NB4 (cell line): ENCODE results near the gene DHDH.

Source experiments
- DNase-seq: peaks from one replicate; pipeline ENCODE4 v3.0.0; 2010; ENCODE audit warnings: low read depth
- H3K4me3 ChIP-seq: one replicate; pipeline ENCODE4 v1.5.1; 2011; ENCODE audit warnings: mild to moderate bottlenecking, low read depth, low read length, moderate library complexity
- CTCF ChIP-seq: IDR thresholded peaks from one replicate; pipeline ENCODE4 v1.5.1; 2012; ENCODE audit warnings: low read depth, low read length
- MAX ChIP-seq: IDR thresholded peaks from 2 replicates; pipeline ENCODE4 v1.6.1; 2011; ENCODE audit warnings: low read depth, low read length
- MYC ChIP-seq: IDR thresholded peaks from 2 replicates; pipeline ENCODE4 v1.6.1; 2011; ENCODE audit warnings: low read depth, low read length
- POLR2A ChIP-seq: IDR thresholded peaks from 2 replicates; pipeline ENCODE4 v1.6.1; 2011; ENCODE audit warnings: mild to moderate bottlenecking; ENCODE audit not compliant: insufficient read length; ENCODE audit errors: extremely low read depth

Gene DHDH

GRCh38 chr19:48977061-48977460 is 43.6 kb downstream of the DHDH start:
- no peak for DNase-seq
- H3K4me3 ChIP-seq = no peak overlapping the region
- TF ChIP-seq POLR2A = no peak
- TF ChIP-seq MYC = no peak
- no peak for TF ChIP-seq MAX
- TF ChIP-seq CTCF = no peak

GRCh38 chr19:48982280-48982679 is 48.8 kb downstream of the DHDH start:
- no peak for TF ChIP-seq MAX
- TF ChIP-seq POLR2A = no peak
- no peak for TF ChIP-seq CTCF
- no peak for TF ChIP-seq MYC
- DNase-seq = no peak
- no peak overlapping the region for H3K4me3 ChIP-seq

- no peak for DNase-seq
- TF ChIP-seq POLR2A = no peak
- no peak for TF ChIP-seq CTCF
- TF ChIP-seq MAX = no peak
- no peak for TF ChIP-seq MYC
- H3K4me3 ChIP-seq = no peak overlapping the region
These were observed 52.2 kb downstream of the DHDH start for GRCh38 chr19:48985711-48986110.

- TF ChIP-seq CTCF = no peak
- TF ChIP-seq MAX = no peak
- no peak for TF ChIP-seq MYC
- TF ChIP-seq POLR2A = no peak
- no peak overlapping the region for H3K4me3 ChIP-seq
- no peak for DNase-seq
These were observed 52.7 kb downstream of the DHDH start for GRCh38 chr19:48986211-48986610.

- TF ChIP-seq MYC (no peak), CTCF (no peak), MAX (no peak), POLR2A (no peak)
- no peak overlapping the region for H3K4me3 ChIP-seq
- DNase-seq = no peak
These were observed 53.8 kb downstream of the DHDH start for GRCh38 chr19:48987323-48987722.

GRCh38 chr19:48988286-48988685 is 54.8 kb downstream of the DHDH start:
- no peak for DNase-seq
- no peak overlapping the region for H3K4me3 ChIP-seq
- no peak for TF ChIP-seq MAX
- no peak for TF ChIP-seq MYC
- no peak for TF ChIP-seq POLR2A
- no peak for TF ChIP-seq CTCF
